K562 (cell line): Measurements from ENCODE around the gene PIP4K2A.

Source experiments
- GABPA ChIP-seq: fragments of 200-800 bp; sonication (Bioruptor generic); conservative IDR thresholded peaks from 2 replicates; pipeline ENCODE4 v1.6.1; 2016; ENCODE audit warnings: low read depth, missing genetic modification characterization, missing compliant biosample characterization
- PCBP2 ChIP-seq: fragments of 200-400 bp; formaldehyde crosslinking; IDR thresholded peaks from 2 replicates; pipeline ENCODE4 v1.6.1; 2018; ENCODE audit warnings: low read length, low read depth, mild to moderate bottlenecking, moderate library complexity; ENCODE audit not compliant: poor library complexity, severe bottlenecking

DNA sequence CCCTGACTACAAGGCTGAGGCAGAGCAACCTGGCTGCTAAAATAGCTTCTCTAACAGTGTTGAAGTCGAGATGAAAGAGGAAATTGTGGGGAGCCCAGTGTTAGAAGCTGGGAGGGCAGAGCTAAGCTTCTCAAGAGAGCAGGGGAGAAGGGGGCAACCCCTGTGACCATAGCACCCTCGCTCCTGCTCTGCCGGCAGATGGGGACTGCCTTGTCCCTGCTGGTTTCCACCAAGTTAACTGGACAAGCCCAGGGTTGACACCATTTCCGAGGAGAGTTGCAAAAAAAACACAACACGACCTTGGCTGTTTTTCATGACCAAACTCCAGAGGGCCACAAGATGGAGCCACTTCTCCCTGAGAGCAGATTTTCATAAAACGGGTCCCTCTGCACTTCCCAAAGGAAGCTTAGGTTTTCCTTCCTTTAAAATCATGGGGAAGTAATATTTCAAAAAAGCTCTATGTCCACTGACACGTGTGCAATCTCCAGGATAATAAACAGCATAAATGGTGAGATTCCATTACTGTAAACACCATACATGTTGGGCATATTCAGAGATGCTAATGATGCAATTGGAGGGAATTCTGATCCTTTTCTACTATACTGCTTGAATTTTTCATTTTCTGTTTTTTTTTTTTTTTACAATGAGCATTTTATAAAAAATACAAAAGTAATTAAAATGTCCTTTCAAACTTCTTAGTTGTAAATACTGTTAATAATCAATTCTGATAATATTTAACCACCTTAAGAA lies 140.4 kb downstream of the PIP4K2A start:
- TF ChIP-seq GABPA (tag) = no peak
- TF ChIP-seq PCBP2 = no peak
